SKM-1 treated with dmso at 0.1 percent for 144 hours (cell line): ENCODE results near the gene ITPR2.
"Not testable (repeated sequence)": the region's sequence is repeated elsewhere in the genome, so short reads cannot be mapped to it uniquely, and the experiment has no call there.

Experiments
- DNase-seq: peaks from one replicate; lab custom pipeline; 2025; ENCODE audit not compliant: unreplicated experiment; lab: John Stamatoyannopoulos, UW

ITPR2 gene

GRCh38 chr12:26832822-26833742 lies at the start of gene ITPR2:
Gene ITPR2, minus strand, starts transcription at chr12:26833194. Its CDS starts 413 bp downstream, at chr12:26832781.
- peak; percentile 64 for DNase-seq

GRCh38 chr12:26880625-26881024 lies 47.6 kb upstream of the ITPR2 start:
- DNase-seq = no peak

- no peak for DNase-seq
These were observed 45.7 kb upstream of the ITPR2 start for GRCh38 chr12:26878661-26879119.

GRCh38 chr12:26874501-26875296 lies 41.7 kb upstream of the ITPR2 start:
- peak; percentile 88 for DNase-seq

GRCh38 chr12:26872625-26873024 lies 39.6 kb upstream of the ITPR2 start:
- DNase-seq = peak; percentile 13

GRCh38 chr12:26871985-26872384 lies 39.0 kb upstream of the ITPR2 start:
- DNase-seq = no peak

GRCh38 chr12:26870491-26871419 lies 37.8 kb upstream of the ITPR2 start:
- DNase-seq = peak; percentile 26

GRCh38 chr12:26869908-26870459 lies 37.0 kb upstream of the ITPR2 start:
- DNase-seq = no peak

- DNase-seq = no peak
These were observed 36.1 kb upstream of the ITPR2 start for GRCh38 chr12:26869104-26869494.

GRCh38 chr12:26868447-26869103 lies 35.6 kb upstream of the ITPR2 start:
- DNase-seq = no peak

- peak; percentile 25 for DNase-seq
These were observed 34.1 kb upstream of the ITPR2 start for GRCh38 chr12:26867080-26867479.

GRCh38 chr12:26863515-26863914 lies 30.5 kb upstream of the ITPR2 start:
- DNase-seq = no peak

GRCh38 chr12:26862787-26863186 lies 29.8 kb upstream of the ITPR2 start:
- not testable (repeated sequence) for DNase-seq

- DNase-seq = no peak
These were observed 28.7 kb upstream of the ITPR2 start for GRCh38 chr12:26861690-26862089.

- DNase-seq = no peak
These were observed 24.6 kb upstream of the ITPR2 start for GRCh38 chr12:26857465-26858176.

GRCh38 chr12:26855337-26855736 lies 22.3 kb upstream of the ITPR2 start:
- no peak for DNase-seq

GRCh38 chr12:26854031-26854390 lies 21.0 kb upstream of the ITPR2 start:
- DNase-seq = no peak

- DNase-seq = peak; percentile 33
These were observed 20.5 kb upstream of the ITPR2 start for GRCh38 chr12:26853303-26854030.
